Activated CD8-positive, alpha-beta memory T cell treated with anti-CD3 and anti-CD28 coated beads, Interleukin-2, amount 10 ng/mL, durations not matched to agents 7 days and 5 days (primary cell): ENCODE results near the gene WIZ. TPM values are rescaled to one million over a fixed set of nuclear protein-coding genes. Genes with fewer than 3 reads are reported as not detected.

Experiments
- ATAC-seq: fragments of 150-1000 bp; cut with Tn5 transposase; one replicate; pipeline ENCODE4 v1.10.0; 2021; ENCODE audit warnings: moderate library complexity
- CTCF ChIA-PET: fragments of 350-600 bp; sonication (Branson Sonifier 250); formaldehyde crosslinking; loops from one replicate; lab custom pipeline; 2021; ENCODE audit warnings: antibody characterized with exemption; lab: Charles Lee
- DNase-seq: peaks from one replicate; pipeline ENCODE4 v3.0.0-alpha.2; 2020
- H3K27ac Mint-ChIP-seq: one replicate; pipeline ENCODE4 v1.8.0; 2021; ENCODE audit warnings: mild to moderate bottlenecking, mixed read lengths
- H3K27me3 Mint-ChIP-seq: one replicate; pipeline ENCODE4 v1.8.0; 2021; ENCODE audit warnings: mixed read lengths
- H3K36me3 Mint-ChIP-seq: one replicate; pipeline ENCODE4 v1.8.0; 2021; ENCODE audit warnings: mild to moderate bottlenecking, mixed read lengths
- H3K4me1 Mint-ChIP-seq: one replicate; pipeline ENCODE4 v1.8.0; 2021; ENCODE audit warnings: mixed read lengths
- H3K4me3 Mint-ChIP-seq: one replicate; pipeline ENCODE4 v1.8.0; 2021; ENCODE audit warnings: mild to moderate bottlenecking, moderate library complexity, mixed read lengths
- H3K9me3 Mint-ChIP-seq: one replicate; pipeline ENCODE4 v1.8.0; 2022; ENCODE audit warnings: low read depth, mixed read lengths
- total RNA-seq, 2 experiments: library from RNA; stranded (reverse); gene quantifications; one replicate each; pipeline ENCODE4 v1.2.3, GENCODE V29; 2021

WIZ gene
- total RNA-seq, 2 experiments from 2014 or later, result 29.9 to 30.8 TPM

GRCh38 chr19:15426485-15427349 lies 23.0 kb downstream of the WIZ start:
- DNase-seq, result no peak
- Mint-ChIP-seq H3K9me3 (no peaks in the 10 kb centered on the region), H3K27me3 (no peaks in the 10 kb centered on the region), H3K4me3 (no peak overlapping the region), H3K4me1 (peaks cover 17% of the 10 kb centered on the region), H3K27ac (no peak overlapping the region), H3K36me3 (peaks cover 49% of the 10 kb centered on the region)
- no peak for ATAC-seq
- CTCF ChIA-PET, result interaction anchor here (1.5 kb wide), 1 partner anchor 129 kb away, joined by 4 read pairs; no protein-coding TSS in a partner anchor

GRCh38 chr19:15425321-15425950 lies 24.3 kb downstream of the WIZ start:
- Mint-ChIP-seq H3K27me3 (no peaks in the 10 kb centered on the region), H3K4me1 (peaks cover 6% of the 10 kb centered on the region), H3K27ac (no peak overlapping the region), H3K9me3 (no peaks in the 10 kb centered on the region), H3K36me3 (peaks cover 48% of the 10 kb centered on the region), H3K4me3 (no peak overlapping the region)
- no peak for ATAC-seq
- DNase-seq, result no peak
- CTCF ChIA-PET, result interaction anchor here (1.5 kb wide), 1 partner anchor 130 kb away, joined by 4 read pairs; no protein-coding TSS in a partner anchor

GRCh38 chr19:15424692-15425272 lies 25.0 kb downstream of the WIZ start:
- no peak for ATAC-seq
- Mint-ChIP-seq H3K4me3 (no peak overlapping the region), H3K9me3 (no peaks in the 10 kb centered on the region), H3K27ac (no peak overlapping the region), H3K36me3 (peaks cover 47% of the 10 kb centered on the region), H3K4me1 (peaks cover 8% of the 10 kb centered on the region), H3K27me3 (no peaks in the 10 kb centered on the region)
- no peak for DNase-seq
- CTCF ChIA-PET, result no interaction called here

- ATAC-seq (no peak), DNase-seq (no peak)
- Mint-ChIP-seq H3K27me3 (no peaks in the 10 kb centered on the region), H3K9me3 (no peaks in the 10 kb centered on the region), H3K27ac (no peak overlapping the region), H3K4me3 (no peak overlapping the region), H3K4me1 (peaks cover 14% of the 10 kb centered on the region), H3K36me3 (peaks cover 47% of the 10 kb centered on the region)
- CTCF ChIA-PET, result no interaction called here
Measured at GRCh38 chr19:15424121-15424520, 25.6 kb downstream of the WIZ start.

GRCh38 chr19:15423130-15423529 lies 26.6 kb downstream of the WIZ start:
- DNase-seq, result no peak
- Mint-ChIP-seq H3K36me3 (peaks cover 48% of the 10 kb centered on the region), H3K9me3 (no peaks in the 10 kb centered on the region)

GRCh38 chr19:15422296-15423075 lies 27.3 kb downstream of the WIZ start:
- no peaks in the 10 kb centered on the region for H3K27me3 Mint-ChIP-seq
- no peaks in the 10 kb centered on the region for H3K9me3 Mint-ChIP-seq
- ATAC-seq (no peak), DNase-seq (no peak)
- H3K4me3 Mint-ChIP-seq, result no peak overlapping the region
- CTCF ChIA-PET, result interaction anchor here (4.0 to 7.6 kb wide), 2 partner anchors 7 to 130 kb away, joined by 36 to 198 read pairs; no protein-coding TSS in a partner anchor
- peaks cover 21% of the 10 kb centered on the region for H3K4me1 Mint-ChIP-seq
- H3K27ac Mint-ChIP-seq, result no peak overlapping the region
- peaks cover 46% of the 10 kb centered on the region for H3K36me3 Mint-ChIP-seq

More at GRCh38 chr19:15423130-15423529, 26.6 kb downstream of the WIZ start:
- Mint-ChIP-seq H3K27me3 (no peaks in the 10 kb centered on the region), H3K4me1 (peaks cover 15% of the 10 kb centered on the region), H3K4me3 (no peak overlapping the region), H3K27ac (no peak overlapping the region)
- CTCF ChIA-PET, result no interaction called here
- no peak for ATAC-seq

GRCh38 chr19:15421721-15422260 lies 28.0 kb downstream of the WIZ start:
- Mint-ChIP-seq H3K9me3 (no peaks in the 10 kb centered on the region), H3K27me3 (no peaks in the 10 kb centered on the region), H3K27ac (no peak overlapping the region), H3K4me1 (peaks cover 27% of the 10 kb centered on the region), H3K4me3 (no peak overlapping the region), H3K36me3 (peaks cover 39% of the 10 kb centered on the region)
- DNase-seq, result no peak
- no peak for ATAC-seq
- CTCF ChIA-PET, result interaction anchor here (1.2 to 7.6 kb wide), 3 partner anchors 8 to 245 kb away, joined by 5 to 198 read pairs (median 36); no protein-coding TSS in a partner anchor

GRCh38 chr19:15421136-15421695 lies 28.5 kb downstream of the WIZ start:
- CTCF ChIA-PET, result interaction anchor here (1.2 to 7.6 kb wide), 3 partner anchors 8 to 244 kb away, joined by 5 to 198 read pairs (median 36); no protein-coding TSS in a partner anchor
- H3K9me3 Mint-ChIP-seq, result no peaks in the 10 kb centered on the region
- DNase-seq, result no peak
- H3K27me3 Mint-ChIP-seq, result no peaks in the 10 kb centered on the region
- no peak overlapping the region for H3K27ac Mint-ChIP-seq
- H3K4me3 Mint-ChIP-seq, result no peak overlapping the region
- ATAC-seq, result no peak
- peaks cover 37% of the 10 kb centered on the region for H3K36me3 Mint-ChIP-seq
- peaks cover 33% of the 10 kb centered on the region for H3K4me1 Mint-ChIP-seq

- peak overlapping the region; percentile 92 for H3K4me3 Mint-ChIP-seq
- no peak for ATAC-seq
- H3K4me1 Mint-ChIP-seq, result peaks cover 36% of the 10 kb centered on the region
- CTCF ChIA-PET, result interaction anchor here (0.6 to 7.6 kb wide), 43 partner anchors 10 to 847 kb away, joined by 3 to 198 read pairs (median 5); partner anchors contain the start of genes AKAP8, BRD4, NDUFB7 and RASAL3
- no peaks in the 10 kb centered on the region for H3K27me3 Mint-ChIP-seq
- peak overlapping the region; percentile 70 for H3K27ac Mint-ChIP-seq
- H3K36me3 Mint-ChIP-seq, result peaks cover 30% of the 10 kb centered on the region
- DNase-seq, result no peak
- H3K9me3 Mint-ChIP-seq, result no peaks in the 10 kb centered on the region
Measured at GRCh38 chr19:15419413-15420025, 30.2 kb downstream of the WIZ start.

- ATAC-seq (peak; percentile 98), DNase-seq (peak; percentile 100)
- peaks cover 36% of the 10 kb centered on the region for H3K4me1 Mint-ChIP-seq
- H3K27me3 Mint-ChIP-seq, result no peaks in the 10 kb centered on the region
- peak within 1 kb of the TSS; percentile 92 for H3K4me3 Mint-ChIP-seq
- peaks cover 24% of the 10 kb centered on the region for H3K36me3 Mint-ChIP-seq
- CTCF ChIA-PET, result interaction anchor here (0.6 to 7.6 kb wide), 43 partner anchors 9 to 846 kb away, joined by 3 to 198 read pairs (median 5); partner anchors contain the start of genes AKAP8, BRD4, NDUFB7 and RASAL3
- H3K9me3 Mint-ChIP-seq, result no peaks in the 10 kb centered on the region
- peak within 1 kb of the TSS; percentile 94 for H3K27ac Mint-ChIP-seq
Measured at GRCh38 chr19:15418579-15419412, 31.0 kb downstream of the WIZ start, which contains the start of gene AKAP8L. Gene AKAP8L, minus strand, starts transcription at chr19:15418988. Its CDS starts 65 bp downstream, at chr19:15418923.

GRCh38 chr19:15418231-15418578 lies 31.6 kb downstream of the WIZ start:
- Mint-ChIP-seq H3K9me3 (no peaks in the 10 kb centered on the region), H3K27me3 (no peaks in the 10 kb centered on the region), H3K4me3 (peak overlapping the region; percentile 92), H3K4me1 (peaks cover 39% of the 10 kb centered on the region), H3K36me3 (peaks cover 19% of the 10 kb centered on the region), H3K27ac (peak overlapping the region; percentile 94)
- DNase-seq (no peak), ATAC-seq (no peak)
- CTCF ChIA-PET, result interaction anchor here (1.0 to 7.6 kb wide), 21 partner anchors 12 to 419 kb away, joined by 3 to 198 read pairs (median 9); partner anchors contain the start of genes AKAP8 and RASAL3
